Kidney epithelial cell (primary cell): ENCODE measurements around the gene SERPINB1. TPM values are rescaled to one million over a fixed set of nuclear protein-coding genes. Genes with fewer than 3 reads are reported as not detected.

Experiments
- DNase-seq: peaks from one replicate; pipeline ENCODE4 v3.0.0-alpha.2; 2010; ENCODE audit warnings: low read depth
- H3K27me3 ChIP-seq: 2 replicates; pipeline ENCODE4 v1.6.0; 2011; ENCODE audit warnings: low read length; ENCODE audit not compliant: control insufficient read depth, insufficient read depth
- H3K36me3 ChIP-seq: 2 replicates; pipeline ENCODE4 v1.5.1; 2011; ENCODE audit warnings: low read length; ENCODE audit not compliant: control insufficient read depth, insufficient read depth
- H3K4me3 ChIP-seq: 2 replicates; pipeline ENCODE4 v1.5.1; 2011; ENCODE audit warnings: low read depth, mild to moderate bottlenecking, control low read depth, low read length
- total RNA-seq: library from RNA; depleted of rRNA; stranded (reverse); fragments of >200 nt; gene quantifications from 2 replicates; pipeline ENCODE4 v1.2.3, GENCODE V29; 2015
- TF ChIP-seq, protein P1 (sequence below): IDR thresholded peaks from 2 replicates; pipeline ENCODE4 v1.5.1; 2011; ENCODE audit warnings: mild to moderate bottlenecking, moderate library complexity, low read length, control low read depth, inconsistent platforms; ENCODE audit not compliant: insufficient read depth, poor library complexity, severe bottlenecking

Gene SERPINB1
- total RNA-seq, 1 donor from 2014 or later = 43.2 TPM

DNA sequence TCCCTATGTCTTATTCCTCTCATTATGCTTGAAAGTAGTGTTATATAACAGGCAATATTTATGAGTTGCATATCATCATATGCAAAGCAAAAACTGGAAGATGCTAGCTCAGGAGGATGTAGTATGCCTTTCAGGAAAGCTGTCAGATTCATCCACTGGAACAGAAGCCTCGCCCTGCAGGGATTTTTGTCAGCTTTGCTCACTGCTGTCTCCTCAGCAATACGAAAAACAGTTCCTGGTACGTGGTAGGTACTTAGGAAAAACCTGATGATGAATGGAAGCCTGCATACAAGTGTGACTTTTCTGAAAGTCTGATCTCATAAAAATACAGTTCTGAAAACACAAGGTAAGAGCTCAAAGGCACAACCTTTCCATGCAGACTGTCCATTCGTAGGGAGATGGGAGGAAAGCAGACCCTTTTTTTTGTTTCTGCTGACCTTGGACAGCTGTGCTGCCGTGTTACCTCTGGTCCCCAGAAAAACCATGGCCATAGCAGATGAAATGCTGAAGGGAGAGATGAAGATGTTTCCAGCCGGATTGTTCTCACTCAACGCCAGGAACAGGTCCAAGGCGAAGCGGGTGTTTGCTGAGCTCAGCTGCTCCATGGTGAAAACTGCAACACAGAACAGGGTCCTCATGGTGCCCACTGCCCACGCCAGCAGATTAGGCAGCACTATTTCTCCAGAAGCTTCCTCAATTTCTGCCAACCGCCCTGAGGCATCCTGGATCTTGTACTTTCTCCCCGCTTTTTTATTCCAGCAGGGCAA is 1.5 kb downstream of the SERPINB1 start:
- DNase-seq = no peak
- Histone ChIP-seq H3K36me3 (peaks cover 1% of the 10 kb centered on the region), H3K4me3 (no peak overlapping the region), H3K27me3 (no peaks in the 10 kb centered on the region)
- TF ChIP-seq, protein P1, sequence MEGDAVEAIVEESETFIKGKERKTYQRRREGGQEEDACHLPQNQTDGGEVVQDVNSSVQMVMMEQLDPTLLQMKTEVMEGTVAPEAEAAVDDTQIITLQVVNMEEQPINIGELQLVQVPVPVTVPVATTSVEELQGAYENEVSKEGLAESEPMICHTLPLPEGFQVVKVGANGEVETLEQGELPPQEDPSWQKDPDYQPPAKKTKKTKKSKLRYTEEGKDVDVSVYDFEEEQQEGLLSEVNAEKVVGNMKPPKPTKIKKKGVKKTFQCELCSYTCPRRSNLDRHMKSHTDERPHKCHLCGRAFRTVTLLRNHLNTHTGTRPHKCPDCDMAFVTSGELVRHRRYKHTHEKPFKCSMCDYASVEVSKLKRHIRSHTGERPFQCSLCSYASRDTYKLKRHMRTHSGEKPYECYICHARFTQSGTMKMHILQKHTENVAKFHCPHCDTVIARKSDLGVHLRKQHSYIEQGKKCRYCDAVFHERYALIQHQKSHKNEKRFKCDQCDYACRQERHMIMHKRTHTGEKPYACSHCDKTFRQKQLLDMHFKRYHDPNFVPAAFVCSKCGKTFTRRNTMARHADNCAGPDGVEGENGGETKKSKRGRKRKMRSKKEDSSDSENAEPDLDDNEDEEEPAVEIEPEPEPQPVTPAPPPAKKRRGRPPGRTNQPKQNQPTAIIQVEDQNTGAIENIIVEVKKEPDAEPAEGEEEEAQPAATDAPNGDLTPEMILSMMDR = no peak

DNA sequence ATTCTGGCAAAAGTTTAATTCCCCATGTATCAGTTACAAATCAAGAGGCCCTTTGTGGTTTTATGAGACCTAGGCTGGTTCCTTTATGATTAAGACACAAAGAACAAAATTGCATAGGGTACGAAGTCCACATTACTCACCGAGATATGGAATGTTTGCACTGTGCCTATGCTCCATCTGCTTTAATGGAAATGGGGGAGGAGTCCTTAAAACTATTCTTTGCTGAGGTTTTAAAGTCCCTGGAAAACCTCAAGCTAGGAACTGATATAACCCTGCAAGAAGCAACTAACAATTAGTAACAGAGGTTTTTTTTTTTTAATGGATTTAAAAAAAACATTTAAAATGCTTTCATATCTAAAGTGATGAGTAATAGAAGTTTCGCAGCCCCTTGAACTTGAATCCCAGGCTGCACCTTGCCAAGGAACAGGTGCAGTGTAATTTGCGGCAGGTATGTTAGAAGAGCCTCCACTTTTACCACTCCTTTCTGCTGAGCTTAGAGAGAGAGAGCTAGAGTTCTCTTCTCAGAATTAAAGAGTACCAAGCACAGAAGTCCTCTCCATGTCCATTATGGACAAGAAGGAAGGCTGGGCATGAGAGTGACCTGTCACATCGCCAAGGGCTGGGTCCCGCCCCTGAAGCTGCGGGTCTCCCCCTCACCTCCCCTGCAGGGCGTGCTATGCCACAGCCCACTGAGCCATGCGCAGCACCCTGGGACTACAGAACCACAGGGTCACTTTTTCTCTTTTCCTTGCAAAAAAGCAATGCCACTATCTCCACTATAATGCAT is 2.3 kb downstream of the SERPINB1 start:
- TF ChIP-seq, protein P1 = no peak
- Histone ChIP-seq H3K4me3 (no peak overlapping the region), H3K36me3 (peaks cover 1% of the 10 kb centered on the region), H3K27me3 (no peaks in the 10 kb centered on the region)
- DNase-seq = no peak

DNA sequence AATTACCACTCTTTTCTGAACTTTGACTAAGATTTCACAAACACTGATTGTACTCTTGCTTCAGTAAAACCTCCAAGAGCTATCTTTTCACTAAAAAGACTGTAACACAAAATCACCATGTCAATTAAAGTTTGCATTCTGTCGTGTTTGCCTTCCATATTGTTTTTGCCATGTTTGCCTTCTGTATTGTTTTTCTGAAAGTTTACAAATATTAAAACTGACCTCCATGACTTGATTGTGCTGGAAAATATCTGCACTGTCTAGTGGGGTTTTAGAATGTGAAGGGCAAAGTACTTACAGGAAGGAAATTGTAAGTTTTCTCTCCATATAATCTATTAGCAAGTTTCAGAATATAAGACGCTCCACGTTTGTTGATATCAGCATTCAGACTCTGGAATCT is 3.4 kb downstream of the SERPINB1 start:
- Histone ChIP-seq H3K27me3 (no peaks in the 10 kb centered on the region), H3K36me3 (peaks cover 1% of the 10 kb centered on the region), H3K4me3 (no peak overlapping the region)
- DNase-seq = no peak
- TF ChIP-seq, protein P1 = no peak

- no peak overlapping the region for H3K4me3 ChIP-seq
- no peak for DNase-seq
- TF ChIP-seq, protein P1 = no peak
- H3K27me3 ChIP-seq = no peaks in the 10 kb centered on the region
- peaks cover 1% of the 10 kb centered on the region for H3K36me3 ChIP-seq
These were observed 7.4 kb downstream of the SERPINB1 start for GRCh38 chr6:2834262-2834661.

DNA sequence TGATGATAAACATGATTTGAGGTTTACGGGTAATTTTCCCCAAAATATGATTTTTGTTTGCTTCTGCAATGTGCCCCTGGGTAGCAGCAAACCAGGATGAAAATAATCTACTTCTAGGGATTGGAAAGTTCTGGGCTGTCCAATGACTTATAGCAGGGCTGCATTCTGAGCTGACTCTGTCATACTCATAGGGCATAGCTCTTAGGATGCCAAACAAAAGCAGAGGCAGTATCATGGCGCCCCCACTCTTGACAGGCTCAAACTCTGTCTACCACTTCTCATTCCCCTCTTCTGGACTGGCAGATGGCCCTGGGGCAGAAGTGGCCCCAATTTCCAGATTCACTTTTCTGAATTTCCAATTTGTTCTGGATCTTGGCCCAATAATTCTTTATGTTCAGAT is 10.3 kb downstream of the SERPINB1 start:
- no peak for DNase-seq

More for the DNA sequence above, 10.3 kb downstream of the SERPINB1 start:
- TF ChIP-seq, protein P1 = no peak
- H3K36me3 ChIP-seq = peaks cover 1% of the 10 kb centered on the region
- no peak overlapping the region for H3K4me3 ChIP-seq
- no peaks in the 10 kb centered on the region for H3K27me3 ChIP-seq
